SK-N-SH (cell line): ENCODE results near the gene KLK14.

Experiments
- EP300 ChIP-seq, 2 experiments: IDR thresholded peaks; 2 replicates each; pipeline versions ENCODE4 v1.4.0 to v1.6.1; 2012; ENCODE audit warnings: borderline replicate concordance in 1 of 2, low read depth in 1 of 2, low read length in 1 of 2
- MXI1 ChIP-seq: IDR thresholded peaks from 2 replicates; pipeline ENCODE4 v1.6.1; 2012; ENCODE audit warnings: mild to moderate bottlenecking, low read depth, low read length, improper control_type of control experiment
- RAD21 ChIP-seq: IDR thresholded peaks from 2 replicates; pipeline ENCODE4 v1.6.1; 2012; ENCODE audit warnings: mild to moderate bottlenecking, low read length
- RFX5 ChIP-seq: IDR thresholded peaks from 2 replicates; pipeline ENCODE4 v1.6.1; 2012; ENCODE audit warnings: mild to moderate bottlenecking, improper control_type of control experiment, low read length
- TAF1 ChIP-seq: IDR thresholded peaks from 2 replicates; pipeline ENCODE4 v1.6.1; 2012; ENCODE audit warnings: low read depth, mild to moderate bottlenecking, low read length, moderate library complexity, borderline replicate concordance
- TF ChIP-seq, protein P1 (sequence below): fragments of 200-600 bp; sonication (generic); IDR thresholded peaks from 2 replicates; pipeline ENCODE4 v1.6.1; 2017; ENCODE audit warnings: antibody characterized with exemption, mild to moderate bottlenecking, moderate library complexity
- TF ChIP-seq, protein P2 (sequence below): IDR thresholded peaks from 2 replicates; pipeline ENCODE4; 2012
- TF ChIP-seq, protein P3 (sequence below): IDR thresholded peaks from 2 replicates; pipeline ENCODE4 v1.4.0; 2012; ENCODE audit warnings: low read depth, borderline replicate concordance
- TF ChIP-seq, protein P4 (sequence below): fragments of 150-350 bp; IDR thresholded peaks from 2 replicates; pipeline ENCODE4 v1.6.1; 2017; ENCODE audit warnings: antibody characterized with exemption, low read length, low read depth, borderline replicate concordance
- TF ChIP-seq, protein P5 (sequence below): IDR thresholded peaks from 2 replicates; pipeline ENCODE4 v1.4.0; 2012; ENCODE audit warnings: low read depth, borderline replicate concordance
- TF ChIP-seq, protein P6 (sequence below): fragments of 150-350 bp; IDR thresholded peaks from 2 replicates; pipeline ENCODE4 v1.6.1; 2016; ENCODE audit warnings: mild to moderate bottlenecking, low read depth, low read length

DNA sequence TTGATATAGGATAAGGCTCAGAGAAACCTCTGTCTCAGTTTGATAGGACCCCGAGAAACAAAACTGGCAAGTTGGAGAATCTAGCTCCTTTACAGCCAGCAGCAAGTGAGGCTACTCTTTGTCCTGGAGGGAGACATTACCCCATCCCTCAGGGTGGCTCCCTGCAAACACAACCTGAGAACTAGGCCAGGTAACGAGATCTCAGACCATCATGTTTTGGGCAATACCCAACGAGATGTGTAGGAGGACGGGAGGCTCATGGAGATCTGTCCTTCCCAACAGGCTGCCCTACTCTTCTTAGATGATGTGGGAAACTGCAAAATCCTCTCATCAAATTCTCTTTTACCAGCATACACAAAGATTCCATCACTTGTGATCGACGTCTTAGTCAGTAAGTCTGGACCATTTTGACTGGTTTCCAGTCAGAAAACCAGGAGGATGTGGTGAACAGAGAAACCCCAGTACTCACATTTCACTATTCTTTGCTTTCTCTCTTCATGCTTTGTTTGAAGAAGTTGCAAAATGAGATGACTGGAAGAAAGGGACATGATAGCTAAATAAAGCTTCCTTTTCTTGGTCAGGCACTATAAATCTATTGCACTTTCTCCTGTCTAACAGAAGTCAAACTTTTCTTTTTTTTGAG lies 31.5 kb upstream of the KLK14 start:
- TF ChIP-seq, protein P1, sequence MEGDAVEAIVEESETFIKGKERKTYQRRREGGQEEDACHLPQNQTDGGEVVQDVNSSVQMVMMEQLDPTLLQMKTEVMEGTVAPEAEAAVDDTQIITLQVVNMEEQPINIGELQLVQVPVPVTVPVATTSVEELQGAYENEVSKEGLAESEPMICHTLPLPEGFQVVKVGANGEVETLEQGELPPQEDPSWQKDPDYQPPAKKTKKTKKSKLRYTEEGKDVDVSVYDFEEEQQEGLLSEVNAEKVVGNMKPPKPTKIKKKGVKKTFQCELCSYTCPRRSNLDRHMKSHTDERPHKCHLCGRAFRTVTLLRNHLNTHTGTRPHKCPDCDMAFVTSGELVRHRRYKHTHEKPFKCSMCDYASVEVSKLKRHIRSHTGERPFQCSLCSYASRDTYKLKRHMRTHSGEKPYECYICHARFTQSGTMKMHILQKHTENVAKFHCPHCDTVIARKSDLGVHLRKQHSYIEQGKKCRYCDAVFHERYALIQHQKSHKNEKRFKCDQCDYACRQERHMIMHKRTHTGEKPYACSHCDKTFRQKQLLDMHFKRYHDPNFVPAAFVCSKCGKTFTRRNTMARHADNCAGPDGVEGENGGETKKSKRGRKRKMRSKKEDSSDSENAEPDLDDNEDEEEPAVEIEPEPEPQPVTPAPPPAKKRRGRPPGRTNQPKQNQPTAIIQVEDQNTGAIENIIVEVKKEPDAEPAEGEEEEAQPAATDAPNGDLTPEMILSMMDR, result no peak
- no peak for TF ChIP-seq EP300 (IDR thresholded peaks at IDR 0.05; ENCODE audit: borderline replicate concordance in 1 of 2, low read depth in 1 of 2, low read length in 1 of 2)
- TF ChIP-seq, protein P2, sequence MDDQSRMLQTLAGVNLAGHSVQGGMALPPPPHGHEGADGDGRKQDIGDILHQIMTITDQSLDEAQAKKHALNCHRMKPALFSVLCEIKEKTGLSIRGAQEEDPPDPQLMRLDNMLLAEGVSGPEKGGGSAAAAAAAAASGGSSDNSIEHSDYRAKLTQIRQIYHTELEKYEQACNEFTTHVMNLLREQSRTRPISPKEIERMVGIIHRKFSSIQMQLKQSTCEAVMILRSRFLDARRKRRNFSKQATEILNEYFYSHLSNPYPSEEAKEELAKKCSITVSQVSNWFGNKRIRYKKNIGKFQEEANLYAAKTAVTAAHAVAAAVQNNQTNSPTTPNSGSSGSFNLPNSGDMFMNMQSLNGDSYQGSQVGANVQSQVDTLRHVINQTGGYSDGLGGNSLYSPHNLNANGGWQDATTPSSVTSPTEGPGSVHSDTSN, result no peak
- TF ChIP-seq, protein P3, sequence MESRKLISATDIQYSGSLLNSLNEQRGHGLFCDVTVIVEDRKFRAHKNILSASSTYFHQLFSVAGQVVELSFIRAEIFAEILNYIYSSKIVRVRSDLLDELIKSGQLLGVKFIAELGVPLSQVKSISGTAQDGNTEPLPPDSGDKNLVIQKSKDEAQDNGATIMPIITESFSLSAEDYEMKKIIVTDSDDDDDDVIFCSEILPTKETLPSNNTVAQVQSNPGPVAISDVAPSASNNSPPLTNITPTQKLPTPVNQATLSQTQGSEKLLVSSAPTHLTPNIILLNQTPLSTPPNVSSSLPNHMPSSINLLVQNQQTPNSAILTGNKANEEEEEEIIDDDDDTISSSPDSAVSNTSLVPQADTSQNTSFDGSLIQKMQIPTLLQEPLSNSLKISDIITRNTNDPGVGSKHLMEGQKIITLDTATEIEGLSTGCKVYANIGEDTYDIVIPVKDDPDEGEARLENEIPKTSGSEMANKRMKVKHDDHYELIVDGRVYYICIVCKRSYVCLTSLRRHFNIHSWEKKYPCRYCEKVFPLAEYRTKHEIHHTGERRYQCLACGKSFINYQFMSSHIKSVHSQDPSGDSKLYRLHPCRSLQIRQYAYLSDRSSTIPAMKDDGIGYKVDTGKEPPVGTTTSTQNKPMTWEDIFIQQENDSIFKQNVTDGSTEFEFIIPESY, result no peak
- TF ChIP-seq MXI1, result no peak
- TF ChIP-seq, protein P4, sequence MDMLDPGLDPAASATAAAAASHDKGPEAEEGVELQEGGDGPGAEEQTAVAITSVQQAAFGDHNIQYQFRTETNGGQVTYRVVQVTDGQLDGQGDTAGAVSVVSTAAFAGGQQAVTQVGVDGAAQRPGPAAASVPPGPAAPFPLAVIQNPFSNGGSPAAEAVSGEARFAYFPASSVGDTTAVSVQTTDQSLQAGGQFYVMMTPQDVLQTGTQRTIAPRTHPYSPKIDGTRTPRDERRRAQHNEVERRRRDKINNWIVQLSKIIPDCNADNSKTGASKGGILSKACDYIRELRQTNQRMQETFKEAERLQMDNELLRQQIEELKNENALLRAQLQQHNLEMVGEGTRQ, result no peak
- no peak for TF ChIP-seq RAD21
- TF ChIP-seq, protein P5, sequence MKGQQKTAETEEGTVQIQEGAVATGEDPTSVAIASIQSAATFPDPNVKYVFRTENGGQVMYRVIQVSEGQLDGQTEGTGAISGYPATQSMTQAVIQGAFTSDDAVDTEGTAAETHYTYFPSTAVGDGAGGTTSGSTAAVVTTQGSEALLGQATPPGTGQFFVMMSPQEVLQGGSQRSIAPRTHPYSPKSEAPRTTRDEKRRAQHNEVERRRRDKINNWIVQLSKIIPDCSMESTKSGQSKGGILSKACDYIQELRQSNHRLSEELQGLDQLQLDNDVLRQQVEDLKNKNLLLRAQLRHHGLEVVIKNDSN, result no peak
- no peak for TF ChIP-seq TAF1
- TF ChIP-seq, protein P6, sequence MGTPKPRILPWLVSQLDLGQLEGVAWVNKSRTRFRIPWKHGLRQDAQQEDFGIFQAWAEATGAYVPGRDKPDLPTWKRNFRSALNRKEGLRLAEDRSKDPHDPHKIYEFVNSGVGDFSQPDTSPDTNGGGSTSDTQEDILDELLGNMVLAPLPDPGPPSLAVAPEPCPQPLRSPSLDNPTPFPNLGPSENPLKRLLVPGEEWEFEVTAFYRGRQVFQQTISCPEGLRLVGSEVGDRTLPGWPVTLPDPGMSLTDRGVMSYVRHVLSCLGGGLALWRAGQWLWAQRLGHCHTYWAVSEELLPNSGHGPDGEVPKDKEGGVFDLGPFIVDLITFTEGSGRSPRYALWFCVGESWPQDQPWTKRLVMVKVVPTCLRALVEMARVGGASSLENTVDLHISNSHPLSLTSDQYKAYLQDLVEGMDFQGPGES, result no peak
- TF ChIP-seq RFX5, result no peak
